Measurements from ENCODE around the gene ZDHHC16.

ZDHHC16 gene

GRCh38 chr10:97454330-97455036, 8.5 kb downstream of the ZDHHC16 start:
- DNase-seq (ENCODE audit: low read depth): no peak
- no peak overlapping the region for H3K4me3 ChIP-seq (ENCODE audit: low read length)
- TF ChIP-seq CTCF (conservative IDR thresholded peaks at IDR 0.05; ENCODE audit: low read length): no peak

GRCh38 chr10:97456034-97456685, 10.2 kb downstream of the ZDHHC16 start:
- DNase-seq (ENCODE audit: low read depth): peak; percentile 33
- H3K4me3 ChIP-seq (ENCODE audit: low read length): no peak overlapping the region
- TF ChIP-seq CTCF (conservative IDR thresholded peaks at IDR 0.05; ENCODE audit: low read length): no peak

- H3K4me3 ChIP-seq (ENCODE audit: low read length): no peak overlapping the region
- no peak for TF ChIP-seq CTCF (conservative IDR thresholded peaks at IDR 0.05; ENCODE audit: low read length)
- DNase-seq (ENCODE audit: low read depth): no peak
Observed at GRCh38 chr10:97456686-97457065, 10.7 kb downstream of the ZDHHC16 start.

DNA sequence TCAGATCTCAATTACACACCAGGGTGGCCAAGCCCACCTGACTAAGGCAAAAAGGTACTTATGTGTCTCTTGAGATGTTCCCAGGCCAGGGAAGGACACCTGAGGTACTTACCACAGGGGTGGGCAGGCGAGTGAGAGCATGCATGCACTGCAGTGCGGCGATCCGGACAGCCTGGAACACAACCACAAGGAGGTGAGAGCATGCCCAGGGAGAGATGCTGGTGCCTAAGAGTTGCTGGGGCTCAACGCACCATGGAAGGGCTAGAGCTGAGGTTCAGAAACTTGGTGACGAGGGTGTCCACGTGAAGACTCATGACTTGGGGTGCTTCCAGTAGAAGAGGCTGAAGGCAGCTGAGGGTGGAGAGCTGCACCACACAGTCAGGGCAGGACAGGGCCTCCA, 13.1 kb downstream of the ZDHHC16 start:
- no peak overlapping the region for H3K4me3 ChIP-seq (ENCODE audit: low read length)
- TF ChIP-seq CTCF (conservative IDR thresholded peaks at IDR 0.05; ENCODE audit: low read length): no peak
- no peak for DNase-seq (ENCODE audit: low read depth)

GRCh38 chr10:97459933-97460332, 14.0 kb downstream of the ZDHHC16 start:
- TF ChIP-seq CTCF (conservative IDR thresholded peaks at IDR 0.05; ENCODE audit: low read length): no peak
- no peak overlapping the region for H3K4me3 ChIP-seq (ENCODE audit: low read length)
- no peak for DNase-seq (ENCODE audit: low read depth)

DNA sequence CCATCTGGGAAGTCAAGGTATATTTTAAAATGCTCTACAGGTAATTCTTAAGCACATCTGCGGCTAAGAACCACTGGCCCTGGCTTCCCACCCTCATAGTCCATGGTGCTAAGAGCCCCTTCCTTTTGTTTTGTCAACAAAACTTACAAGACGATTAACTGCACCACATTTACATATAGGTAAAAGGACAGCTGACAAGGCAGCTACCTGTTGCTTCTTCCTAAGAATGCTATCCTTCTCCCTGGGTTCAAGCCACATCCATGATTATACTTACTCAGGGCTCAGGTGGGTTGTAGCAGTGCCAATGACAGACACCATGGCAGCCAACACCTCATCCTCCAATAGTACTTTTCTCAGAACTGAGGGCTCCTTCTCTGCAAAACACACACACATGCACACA, 16.3 kb downstream of the ZDHHC16 start:
- no peak overlapping the region for H3K4me3 ChIP-seq (ENCODE audit: low read length)
- DNase-seq (ENCODE audit: low read depth): no peak
- no peak for TF ChIP-seq CTCF (conservative IDR thresholded peaks at IDR 0.05; ENCODE audit: low read length)
